ENCODE data around the gene FBN2.
"Not testable (repeated sequence)": the region's sequence is repeated elsewhere in the genome, so short reads cannot be mapped to it uniquely, and the experiment has no call there.

Gene FBN2

GRCh38 chr5:128413356-128413755 lies 124.7 kb downstream of the FBN2 start:
- FAIRE-seq = no peak

- no peak for FAIRE-seq
Measured at GRCh38 chr5:128412145-128412930, 125.7 kb downstream of the FBN2 start.

GRCh38 chr5:128409166-128409800 lies 128.8 kb downstream of the FBN2 start:
- FAIRE-seq = no peak

GRCh38 chr5:128408622-128409021 lies 129.4 kb downstream of the FBN2 start:
- FAIRE-seq = no peak

- no peak for FAIRE-seq
Measured at GRCh38 chr5:128407944-128408343, 130.1 kb downstream of the FBN2 start.

GRCh38 chr5:128406803-128407202 lies 131.2 kb downstream of the FBN2 start:
- FAIRE-seq = no peak

- no peak for FAIRE-seq
Measured at GRCh38 chr5:128405159-128405558, 132.9 kb downstream of the FBN2 start.

GRCh38 chr5:128403333-128403732 lies 134.7 kb downstream of the FBN2 start:
- no peak for FAIRE-seq

GRCh38 chr5:128402506-128402905 lies 135.5 kb downstream of the FBN2 start:
- no peak for FAIRE-seq

GRCh38 chr5:128400766-128401165 lies 137.3 kb downstream of the FBN2 start:
- not testable (repeated sequence) for FAIRE-seq

GRCh38 chr5:128399111-128399510 lies 138.9 kb downstream of the FBN2 start:
- FAIRE-seq = no peak

GRCh38 chr5:128397876-128398275 lies 140.2 kb downstream of the FBN2 start:
- FAIRE-seq = no peak

- FAIRE-seq = no peak
Measured at GRCh38 chr5:128395073-128395472, 143.0 kb downstream of the FBN2 start.

GRCh38 chr5:128384068-128384467 lies 154.0 kb downstream of the FBN2 start:
- no peak for FAIRE-seq

GRCh38 chr5:128380337-128380736 lies 157.7 kb downstream of the FBN2 start:
- no peak for FAIRE-seq

- no peak for FAIRE-seq
Measured at GRCh38 chr5:128378632-128379031, 159.4 kb downstream of the FBN2 start.

- no peak for FAIRE-seq
Measured at GRCh38 chr5:128378196-128378595, 159.8 kb downstream of the FBN2 start.

GRCh38 chr5:128376577-128376976 lies 161.5 kb downstream of the FBN2 start:
- FAIRE-seq = no peak

- no peak for FAIRE-seq
Measured at GRCh38 chr5:128366147-128366546, 171.9 kb downstream of the FBN2 start.

GRCh38 chr5:128362370-128362769 lies 175.7 kb downstream of the FBN2 start:
- no peak for FAIRE-seq

GRCh38 chr5:128358826-128359225 lies 179.2 kb downstream of the FBN2 start:
- no peak for FAIRE-seq

GRCh38 chr5:128357226-128357625 lies 180.8 kb downstream of the FBN2 start:
- no peak for FAIRE-seq

- FAIRE-seq = no peak
Measured at GRCh38 chr5:128355961-128356360, 182.1 kb downstream of the FBN2 start.

- no peak for FAIRE-seq
Measured at GRCh38 chr5:128353441-128354107, 184.5 kb downstream of the FBN2 start.

All from TTC549 (cell line).